ENCODE data around the gene EGFR. TPM values are rescaled to one million over a fixed set of nuclear protein-coding genes. Genes with fewer than 3 reads are reported as not detected.
A peak's percentile ranks its signal among the peaks of the same experiment; 100 is the strongest.

EGFR gene
- total and polyA plus RNA-seq, 7 donors: 3.6 to 61.5 (median 35.6) TPM

GRCh38 chr7:55246171-55246570 lies 227.4 kb downstream of the EGFR start:
- Histone ChIP-seq H3K4me1 (peaks cover 0 to 6% (median 0%) of the 10 kb centered on the region in 4 donors), H3K27me3 (no peaks in the 10 kb centered on the region), H3K27ac (no peak overlapping the region), H3K36me3 (no peaks in the 10 kb centered on the region), H3K9me3 (no peaks in the 10 kb centered on the region), H3K4me3 (no peak overlapping the region)
- intact Hi-C loops (cut with DNase I): no loop called here
- WGBS, 2 donors: 92 to 94% methylated on average over 5 of the region's 5 CpGs
- TF ChIP-seq EP300 (IDR thresholded peaks at IDR 0.05): no peak
- TF ChIP-seq CTCF (IDR thresholded peaks at IDR 0.05): no peak
- TF ChIP-seq POLR2A (IDR thresholded peaks at IDR 0.05): no peak
- TF ChIP-seq POLR2AphosphoS5 (IDR thresholded peaks at IDR 0.05): no peak
- no peak for DNase-seq

GRCh38 chr7:55247428-55247827 lies 228.6 kb downstream of the EGFR start:
- H3K4me1 ChIP-seq: peaks cover 0 to 6% (median 0%) of the 10 kb centered on the region in 4 donors
- no peak overlapping the region for H3K27ac ChIP-seq
- no peaks in the 10 kb centered on the region for H3K9me3 ChIP-seq
- DNase-seq: no peak
- intact Hi-C loops (cut with DNase I): no loop called here
- H3K27me3 ChIP-seq: no peaks in the 10 kb centered on the region
- no peaks in the 10 kb centered on the region for H3K36me3 ChIP-seq
- 90 to 93% methylated on average over 1 of the region's 1 CpG for WGBS, 2 donors
- TF ChIP-seq POLR2AphosphoS5 (IDR thresholded peaks at IDR 0.05) (no peak), EP300 (IDR thresholded peaks at IDR 0.05) (no peak), POLR2A (IDR thresholded peaks at IDR 0.05) (no peak), CTCF (IDR thresholded peaks at IDR 0.05) (no peak)
- H3K4me3 ChIP-seq: no peak overlapping the region

- no peak for TF ChIP-seq POLR2A (IDR thresholded peaks at IDR 0.05)
- TF ChIP-seq EP300 (IDR thresholded peaks at IDR 0.05): no peak
- no peak for TF ChIP-seq POLR2AphosphoS5 (IDR thresholded peaks at IDR 0.05)
- TF ChIP-seq CTCF (IDR thresholded peaks at IDR 0.05): no peak
- Histone ChIP-seq H3K27me3 (peaks cover 0 to under 1% (median 0%) of the 10 kb centered on the region in 3 donors), H3K27ac (no peak overlapping the region), H3K4me3 (no peak overlapping the region), H3K9me3 (no peaks in the 10 kb centered on the region), H3K4me1 (peaks cover 0 to 6% (median 0%) of the 10 kb centered on the region in 4 donors), H3K36me3 (no peaks in the 10 kb centered on the region)
- DNase-seq: no peak
- intact Hi-C loops (cut with DNase I): no loop called here
- 94 to 95% methylated on average over 10 of the region's 10 CpGs for WGBS, 2 donors
Observed at GRCh38 chr7:55248526-55248925, 229.7 kb downstream of the EGFR start.

- no peak overlapping the region for H3K27ac ChIP-seq
- H3K4me1 ChIP-seq: peaks cover 0 to 9% (median 2%) of the 10 kb centered on the region in 4 donors
- intact Hi-C loops (cut with DNase I): no loop called here
- no peak for TF ChIP-seq POLR2A (IDR thresholded peaks at IDR 0.05)
- no peak for TF ChIP-seq CTCF (IDR thresholded peaks at IDR 0.05)
- TF ChIP-seq EP300 (IDR thresholded peaks at IDR 0.05): no peak
- TF ChIP-seq POLR2AphosphoS5 (IDR thresholded peaks at IDR 0.05): no peak
- no peak overlapping the region for H3K4me3 ChIP-seq
- 84 to 88% methylated on average over 8 of the region's 8 CpGs for WGBS, 2 donors
- H3K36me3 ChIP-seq: no peaks in the 10 kb centered on the region
- H3K9me3 ChIP-seq: no peaks in the 10 kb centered on the region
- H3K27me3 ChIP-seq: peaks cover 0 to 7% (median 4%) of the 10 kb centered on the region in 3 donors
- no peak for DNase-seq
Observed at GRCh38 chr7:55249332-55249731, 230.5 kb downstream of the EGFR start.

GRCh38 chr7:55250313-55250712 lies 231.5 kb downstream of the EGFR start:
- H3K4me1 ChIP-seq: peaks cover 0 to 12% (median 8%) of the 10 kb centered on the region in 4 donors
- no peak overlapping the region for H3K4me3 ChIP-seq
- intact Hi-C loops (cut with DNase I): loop anchor here (10.0 kb wide), 3 partner anchors 56 to 186 kb away; no protein-coding TSS in a partner anchor
- no peak overlapping the region for H3K27ac ChIP-seq
- peaks cover 0 to 8% (median 4%) of the 10 kb centered on the region in 3 donors for H3K27me3 ChIP-seq
- no peaks in the 10 kb centered on the region for H3K36me3 ChIP-seq
- no peak for DNase-seq
- H3K9me3 ChIP-seq: no peaks in the 10 kb centered on the region
- TF ChIP-seq POLR2A (IDR thresholded peaks at IDR 0.05) (no peak), CTCF (IDR thresholded peaks at IDR 0.05) (peak in 1 of 4 experiments; percentile 37)
- whole genome bisulfite sequencing, 2 donors: 17 to 46% methylated on average over 7 of the region's 7 CpGs

All from sigmoid colon (tissue), 7 donors.